SJCRH30 (cell line): ENCODE results near the gene CFAP141. TPM values are rescaled to one million over a fixed set of nuclear protein-coding genes. Genes with fewer than 3 reads are reported as not detected.

Experiments used
- DNase-seq, 2 experiments: peaks; one replicate each; pipeline ENCODE4 v3.0.0-alpha.2; 2015 to 2020
- H3K27ac ChIP-seq: fragments of 250-450 bp; sonication (Bioruptor Pico); 2 replicates; pipeline ENCODE4 v1.5.1; 2020; ENCODE audit warnings: mild to moderate bottlenecking, moderate library complexity
- H3K27me3 ChIP-seq: fragments of 250-450 bp; sonication (Bioruptor Pico); 2 replicates; pipeline ENCODE4 v1.5.1; 2020; ENCODE audit warnings: mild to moderate bottlenecking, moderate library complexity
- H3K36me3 ChIP-seq: fragments of 250-450 bp; sonication (Bioruptor Pico); 2 replicates; pipeline ENCODE4 v1.5.1; 2020; ENCODE audit warnings: mild to moderate bottlenecking, moderate library complexity
- H3K4me1 ChIP-seq: fragments of 250-450 bp; sonication (Bioruptor Pico); 2 replicates; pipeline ENCODE4 v1.5.1; 2020; ENCODE audit warnings: mild to moderate bottlenecking, moderate library complexity
- H3K4me3 ChIP-seq: fragments of 250-450 bp; sonication (Bioruptor Pico); 2 replicates; pipeline ENCODE4 v1.5.1; 2020; ENCODE audit warnings: mild to moderate bottlenecking, moderate library complexity
- H3K9me3 ChIP-seq: fragments of 250-450 bp; sonication (Bioruptor Pico); replicated peaks from 2 replicates; pipeline ENCODE4 v1.5.1; 2020; ENCODE audit warnings: mild to moderate bottlenecking, moderate library complexity
- total RNA-seq: library from RNA; depleted of rRNA; stranded (reverse); fragments of >200 nt; shearing (Covaris generic); gene quantifications from 2 replicates; pipeline ENCODE4 v1.2.3, GENCODE V29; 2014

The CFAP141 gene
- total RNA-seq, 1 experiment from 2014 or later, result not detected

DNA sequence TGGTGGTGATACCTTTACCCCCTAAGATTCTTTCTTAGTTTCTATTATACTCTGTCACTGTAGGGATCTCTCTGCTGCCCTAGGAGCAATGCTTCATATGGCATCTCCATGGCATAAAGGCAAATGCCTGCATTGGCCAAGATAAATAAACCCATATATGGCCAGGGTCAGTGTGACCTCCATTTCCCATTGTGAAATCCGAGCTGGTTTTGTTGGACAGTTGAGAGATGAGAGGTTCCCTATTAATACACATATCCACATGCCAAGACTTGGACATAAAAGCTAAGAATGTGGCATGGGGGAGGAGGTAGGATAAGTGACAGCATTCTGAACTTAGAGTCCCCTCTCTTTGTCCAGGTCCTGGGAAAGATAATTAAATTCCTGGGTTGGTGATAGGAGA, 15.6 kb downstream of the CFAP141 start:
- Histone ChIP-seq H3K27me3 (no peaks in the 10 kb centered on the region), H3K4me3 (no peak overlapping the region), H3K9me3 (no peaks in the 10 kb centered on the region), H3K27ac (no peak overlapping the region), H3K36me3 (no peaks in the 10 kb centered on the region), H3K4me1 (peaks cover 42% of the 10 kb centered on the region)
- DNase-seq, result no peak

DNA sequence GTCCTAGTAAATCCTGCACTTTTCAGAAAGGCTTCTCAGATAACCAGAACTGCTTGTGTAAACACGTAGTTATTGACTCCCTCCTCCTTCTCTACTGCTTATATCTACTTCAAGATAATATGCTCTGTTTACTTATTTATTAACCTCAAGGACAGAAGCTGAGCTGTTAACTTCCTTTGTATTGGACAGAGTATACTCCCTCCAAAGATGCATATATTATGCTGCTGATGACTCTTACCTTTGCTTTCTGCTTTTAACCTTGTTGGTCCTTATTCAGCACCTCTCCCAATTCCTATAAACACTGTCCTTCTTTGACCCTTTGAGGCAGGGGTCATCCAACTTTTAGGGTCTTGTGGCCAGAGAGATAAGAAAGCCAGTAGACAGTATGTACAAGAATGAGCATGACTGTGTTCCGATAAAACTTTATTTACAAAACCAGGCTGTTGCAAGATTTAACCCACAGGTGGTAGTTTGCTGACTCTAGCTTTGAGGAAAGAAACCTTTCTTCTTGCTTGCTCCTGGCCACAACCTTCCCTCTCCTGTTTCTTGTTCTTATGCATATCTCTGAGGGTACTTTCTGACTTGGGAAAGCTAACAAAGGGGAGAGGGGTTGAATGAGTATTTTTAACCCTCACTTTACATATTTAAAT, 19.2 kb downstream of the CFAP141 start:
- H3K4me1 ChIP-seq, result peaks cover 20% of the 10 kb centered on the region
- H3K27ac ChIP-seq, result peak overlapping the region; percentile 59
- H3K4me3 ChIP-seq, result no peak overlapping the region
- H3K9me3 ChIP-seq, result no peaks in the 10 kb centered on the region
- no peak for DNase-seq
- H3K27me3 ChIP-seq, result no peaks in the 10 kb centered on the region
- H3K36me3 ChIP-seq, result no peaks in the 10 kb centered on the region

DNA sequence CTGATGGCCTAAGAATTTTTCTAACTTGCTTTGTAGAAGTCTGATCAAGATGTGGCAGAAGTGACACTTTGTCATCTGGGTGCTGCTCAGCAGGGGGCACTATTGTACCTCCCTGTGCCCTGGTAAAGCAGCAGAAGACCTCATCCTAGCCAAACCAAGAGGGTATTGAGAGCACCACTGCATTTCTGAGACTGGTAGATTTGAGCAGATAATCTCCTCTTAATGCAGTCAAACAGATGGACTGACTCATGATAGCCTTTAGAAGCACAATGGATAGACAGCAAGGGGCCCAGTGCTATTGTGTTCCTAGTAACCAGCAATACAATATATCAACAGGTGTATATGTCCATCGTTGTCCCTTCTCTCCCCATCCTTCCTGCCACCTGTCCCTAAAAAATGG, 20.0 kb downstream of the CFAP141 start:
- Histone ChIP-seq H3K4me3 (no peak overlapping the region), H3K4me1 (peaks cover 17% of the 10 kb centered on the region), H3K27ac (peak overlapping the region; percentile 59), H3K9me3 (no peaks in the 10 kb centered on the region), H3K36me3 (no peaks in the 10 kb centered on the region), H3K27me3 (no peaks in the 10 kb centered on the region)
- DNase-seq, result peak; percentile 79 to 88

DNA sequence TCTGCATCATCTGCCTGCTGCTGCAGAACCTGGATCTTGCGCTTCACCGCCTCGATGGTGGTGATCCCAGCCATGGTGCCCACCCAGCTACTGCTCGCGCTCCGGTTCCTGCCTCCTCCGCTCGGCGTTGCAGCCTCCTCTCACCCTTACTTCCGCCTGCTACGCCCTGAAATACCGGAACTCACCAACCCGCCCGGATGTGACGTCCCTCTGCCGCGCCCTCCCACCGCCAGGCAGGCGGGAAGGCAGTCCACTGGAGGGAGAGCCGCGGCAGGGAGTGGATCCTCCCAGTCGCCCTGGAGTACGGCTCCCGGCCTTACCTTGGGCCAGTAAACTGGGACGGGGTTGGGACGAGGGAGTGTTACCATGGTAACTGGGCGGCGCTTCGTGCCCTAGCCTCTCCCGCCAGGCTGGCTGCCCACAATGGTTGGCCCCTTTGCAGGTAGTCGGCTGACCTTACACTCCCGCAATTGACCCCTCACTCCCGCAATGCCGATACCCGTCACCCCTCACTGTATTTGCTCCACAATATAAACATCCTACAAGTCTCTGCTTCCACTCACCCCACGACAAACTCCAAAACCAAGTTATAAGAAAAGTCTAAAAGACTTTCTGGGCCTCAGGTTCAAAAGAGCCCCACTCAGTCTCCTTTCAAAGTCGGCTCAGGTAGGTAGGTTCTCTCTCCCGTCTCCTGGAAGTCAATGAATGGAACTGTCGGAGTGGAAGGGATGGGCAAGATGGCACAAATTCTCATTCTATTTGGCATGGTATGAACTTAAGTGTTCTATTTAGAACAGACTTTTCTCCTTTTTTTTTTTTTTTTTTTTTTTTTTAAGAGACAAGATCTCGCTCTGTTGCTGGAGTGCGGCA, 22.9 kb downstream of the CFAP141 start:
- Histone ChIP-seq H3K36me3 (peaks cover 7% of the 10 kb centered on the region), H3K27me3 (no peaks in the 10 kb centered on the region), H3K4me3 (peak overlapping the region; percentile 78), H3K4me1 (peaks cover 12% of the 10 kb centered on the region), H3K9me3 (no peaks in the 10 kb centered on the region), H3K27ac (peak overlapping the region; percentile 51)
- peak; percentile 96 to 97 for DNase-seq

DNA sequence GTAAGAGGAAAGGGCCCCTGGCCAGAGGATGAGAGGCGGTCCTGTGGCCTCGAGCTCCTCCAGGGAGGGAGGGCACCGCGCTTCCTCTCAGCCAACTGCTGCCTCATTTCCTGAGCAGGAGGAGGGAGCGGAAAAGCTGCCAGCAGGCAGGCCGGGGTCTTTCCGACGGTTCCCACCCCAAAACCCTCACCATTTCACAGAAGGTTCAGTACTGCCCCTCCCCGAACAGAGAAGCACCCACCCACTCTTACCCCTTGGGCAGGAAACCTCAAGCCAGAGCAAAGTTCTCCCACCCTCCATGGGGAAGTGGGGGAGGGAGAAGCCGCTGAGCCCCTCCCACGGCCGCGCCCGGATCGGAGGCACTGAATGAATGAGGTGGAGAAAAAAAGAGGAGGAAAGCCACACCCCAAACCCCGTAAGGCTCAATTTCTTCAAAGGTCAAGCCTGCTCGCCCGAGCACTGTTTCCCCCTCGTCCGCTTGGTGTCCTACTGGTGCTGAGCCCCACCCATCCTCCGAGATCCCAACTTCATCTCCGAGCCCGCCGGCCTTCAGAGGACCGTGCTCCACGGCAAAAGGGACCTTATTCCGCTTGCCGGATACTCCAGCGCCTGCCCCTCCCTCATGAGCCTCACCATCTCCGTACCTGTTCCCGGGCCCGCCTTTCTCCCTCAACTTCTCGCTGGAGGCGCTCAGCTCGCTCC, 23.6 kb downstream of the CFAP141 start:
- H3K27ac ChIP-seq, result peak overlapping the region; percentile 51
- DNase-seq, result peak; percentile 81 to 83
- H3K9me3 ChIP-seq, result no peaks in the 10 kb centered on the region
- no peaks in the 10 kb centered on the region for H3K27me3 ChIP-seq
- H3K36me3 ChIP-seq, result peaks cover 12% of the 10 kb centered on the region
- H3K4me3 ChIP-seq, result peak overlapping the region; percentile 78
- H3K4me1 ChIP-seq, result peaks cover 12% of the 10 kb centered on the region

DNA sequence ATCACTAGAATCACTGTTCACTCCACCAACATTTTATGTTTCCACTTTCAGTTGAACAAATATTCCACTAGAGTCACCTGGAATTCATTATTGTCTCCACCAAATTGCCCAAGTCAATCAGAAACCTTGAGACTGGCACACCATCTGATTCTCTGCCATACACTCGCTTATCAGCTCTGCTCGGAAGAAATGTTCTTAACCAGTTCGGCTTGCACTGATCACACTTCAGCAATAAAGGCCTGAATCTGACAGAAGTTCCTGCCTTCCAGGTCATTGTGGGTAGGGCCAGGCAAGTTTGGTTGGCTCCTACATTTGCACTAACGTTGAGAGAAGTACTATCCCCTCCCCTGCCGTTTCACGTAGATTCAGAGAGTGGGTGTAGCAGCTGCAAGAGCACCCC, 24.2 kb downstream of the CFAP141 start:
- H3K27me3 ChIP-seq, result no peaks in the 10 kb centered on the region
- no peaks in the 10 kb centered on the region for H3K9me3 ChIP-seq
- DNase-seq, result no peak
- H3K4me1 ChIP-seq, result peaks cover 10% of the 10 kb centered on the region
- H3K27ac ChIP-seq, result peak overlapping the region; percentile 51; the same call in 1 of the 2 replicates
- H3K36me3 ChIP-seq, result peaks cover 12% of the 10 kb centered on the region
- H3K4me3 ChIP-seq, result peak overlapping the region; percentile 78

DNA sequence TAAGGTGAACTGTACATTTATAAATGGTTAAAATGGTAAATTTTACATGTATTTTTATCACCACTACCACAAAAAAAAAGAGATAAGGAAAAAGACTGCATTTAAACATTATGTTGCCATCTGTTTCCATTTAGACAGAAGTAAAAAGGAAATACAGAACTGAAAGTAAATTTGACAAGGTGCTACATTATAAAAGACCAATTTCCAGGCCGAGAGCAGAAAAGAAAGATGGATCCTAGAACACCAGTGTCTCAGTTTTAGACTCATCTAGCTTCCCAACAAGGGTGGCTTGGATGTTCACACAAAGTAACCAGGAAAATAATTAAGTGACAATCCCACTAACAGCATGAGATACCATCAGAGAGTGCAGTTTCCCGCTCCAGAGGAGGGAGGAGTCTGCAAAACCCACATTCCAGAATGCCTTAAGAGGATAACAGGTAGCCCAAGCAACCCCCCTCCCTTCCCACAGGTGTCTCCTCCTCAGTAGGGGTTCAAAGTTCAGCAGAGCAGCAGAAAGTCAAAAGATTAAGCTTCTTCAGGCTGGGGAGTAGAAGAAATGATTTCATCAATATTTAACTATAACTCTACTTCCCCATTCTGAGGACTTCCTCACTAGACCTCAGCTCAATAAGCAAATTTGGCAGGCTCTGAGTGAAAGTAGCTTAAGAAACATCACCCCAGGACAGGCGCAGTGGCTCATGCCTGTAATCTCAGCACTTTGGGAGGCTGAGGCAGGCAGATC, 26.0 kb downstream of the CFAP141 start:
- no peak for DNase-seq
- H3K4me1 ChIP-seq, result no peaks in the 10 kb centered on the region
- H3K27me3 ChIP-seq, result no peaks in the 10 kb centered on the region
- H3K4me3 ChIP-seq, result no peak overlapping the region
- no peak overlapping the region for H3K27ac ChIP-seq
- H3K36me3 ChIP-seq, result peaks cover 20% of the 10 kb centered on the region
- no peaks in the 10 kb centered on the region for H3K9me3 ChIP-seq

DNA sequence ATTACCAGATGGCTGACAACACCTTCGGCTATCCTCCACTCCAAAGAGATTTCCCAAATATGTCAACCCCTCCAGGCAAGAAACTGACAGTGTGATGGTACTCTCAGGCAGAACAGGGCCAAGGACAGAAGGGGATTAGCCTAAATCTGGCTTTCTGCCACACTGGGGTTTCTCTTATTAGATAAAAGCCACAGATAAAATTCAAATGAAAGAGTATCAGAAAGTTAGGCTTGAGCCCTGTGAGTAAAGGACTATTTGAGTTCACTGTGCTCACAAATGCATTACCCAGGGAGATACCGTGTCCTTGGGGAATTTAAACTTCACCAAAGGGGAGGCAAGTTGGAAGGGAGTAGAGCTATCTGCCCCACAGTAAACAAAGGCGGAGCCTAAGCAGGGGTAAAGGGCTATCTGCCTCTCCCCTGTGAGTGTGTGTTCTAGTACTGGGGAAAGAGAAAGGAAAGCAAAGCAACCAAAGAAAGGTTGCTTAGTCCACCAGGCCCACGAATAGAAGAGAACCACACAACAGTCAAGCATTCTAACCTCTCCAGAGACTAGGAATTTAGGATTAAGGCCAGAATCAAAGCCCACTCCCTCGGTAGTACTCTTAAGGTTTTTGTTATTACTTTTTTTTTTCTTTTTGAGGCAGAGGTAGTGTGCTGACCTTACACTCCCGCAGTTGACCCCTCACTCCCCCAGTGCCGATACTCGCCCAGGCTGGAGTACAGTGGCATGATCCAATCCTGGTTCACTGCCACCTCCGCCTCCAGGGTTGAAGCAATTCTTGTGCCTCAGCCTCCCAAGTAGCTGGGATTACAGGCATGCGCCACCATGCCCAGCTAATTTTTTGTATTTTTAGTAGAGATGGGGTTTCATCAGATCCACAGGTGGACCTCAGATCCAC, 27.0 kb downstream of the CFAP141 start:
- no peaks in the 10 kb centered on the region for H3K4me1 ChIP-seq
- H3K4me3 ChIP-seq, result no peak overlapping the region
- H3K9me3 ChIP-seq, result no peaks in the 10 kb centered on the region
- no peak overlapping the region for H3K27ac ChIP-seq
- no peaks in the 10 kb centered on the region for H3K27me3 ChIP-seq
- DNase-seq, result no peak
- H3K36me3 ChIP-seq, result peaks cover 23% of the 10 kb centered on the region

DNA sequence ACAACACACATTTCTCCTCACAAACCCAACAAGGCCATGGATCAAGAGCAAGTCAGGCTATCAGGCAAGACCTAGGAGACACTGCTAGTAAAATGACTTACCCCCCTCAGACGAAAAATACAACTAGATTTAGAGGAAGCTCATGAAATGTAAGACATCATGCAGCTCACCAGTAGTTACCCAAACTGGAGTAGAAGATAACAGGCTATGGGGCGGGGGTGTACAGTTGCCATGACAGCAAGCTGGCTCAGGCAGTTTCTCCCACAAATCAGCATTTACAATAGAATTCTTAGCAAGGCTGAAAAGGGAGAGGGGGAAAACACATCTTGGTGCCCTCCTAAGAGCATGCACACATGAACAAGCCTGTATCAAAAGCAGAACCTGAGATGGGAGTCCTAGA, 28.1 kb downstream of the CFAP141 start:
- Histone ChIP-seq H3K4me1 (no peaks in the 10 kb centered on the region), H3K4me3 (no peak overlapping the region), H3K36me3 (peaks cover 32% of the 10 kb centered on the region), H3K27me3 (no peaks in the 10 kb centered on the region), H3K9me3 (no peaks in the 10 kb centered on the region), H3K27ac (no peak overlapping the region)
- no peak for DNase-seq

DNA sequence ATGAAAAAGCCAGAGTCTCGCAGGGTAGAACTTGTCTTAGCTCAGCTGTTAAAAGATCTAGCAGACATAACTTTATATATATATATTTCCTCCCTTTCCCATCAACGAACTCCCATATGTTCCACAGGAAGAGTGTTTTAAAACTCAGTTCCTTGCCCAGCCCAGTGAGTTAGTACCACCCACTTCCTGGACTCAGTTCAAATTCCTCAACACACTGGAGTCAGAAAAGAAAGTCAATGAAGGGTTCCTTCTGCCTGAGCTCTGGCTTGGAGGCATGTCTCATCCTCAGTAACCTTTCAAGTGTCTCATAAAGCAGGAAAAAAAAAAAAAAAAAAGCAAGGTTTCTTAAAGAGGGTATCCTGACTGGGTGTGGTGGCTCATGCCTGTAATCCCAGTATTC, 29.8 kb downstream of the CFAP141 start:
- Histone ChIP-seq H3K4me3 (no peak overlapping the region), H3K36me3 (peaks cover 49% of the 10 kb centered on the region), H3K4me1 (no peaks in the 10 kb centered on the region), H3K27me3 (no peaks in the 10 kb centered on the region), H3K27ac (no peak overlapping the region), H3K9me3 (no peaks in the 10 kb centered on the region)
- no peak for DNase-seq

DNA sequence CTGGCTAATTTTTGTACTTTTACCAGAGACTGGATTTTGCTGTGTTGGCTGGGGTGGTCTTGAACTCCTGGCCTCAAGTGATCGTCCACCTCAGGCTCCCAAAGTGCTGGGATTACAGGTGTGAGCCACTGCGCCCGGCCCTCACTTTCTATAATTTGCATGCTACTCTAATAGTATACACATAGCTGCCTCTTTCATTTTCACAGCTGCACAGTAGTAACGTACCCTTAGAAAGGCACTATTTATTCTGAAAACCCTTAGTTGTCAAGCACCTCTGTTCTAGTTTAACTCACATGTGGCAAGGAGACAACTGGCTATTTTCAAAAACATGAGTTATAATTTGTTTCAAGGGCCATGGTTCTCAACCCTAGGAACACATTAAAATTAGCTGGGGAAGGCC, 31.5 kb downstream of the CFAP141 start:
- H3K4me1 ChIP-seq, result no peaks in the 10 kb centered on the region

DNA sequence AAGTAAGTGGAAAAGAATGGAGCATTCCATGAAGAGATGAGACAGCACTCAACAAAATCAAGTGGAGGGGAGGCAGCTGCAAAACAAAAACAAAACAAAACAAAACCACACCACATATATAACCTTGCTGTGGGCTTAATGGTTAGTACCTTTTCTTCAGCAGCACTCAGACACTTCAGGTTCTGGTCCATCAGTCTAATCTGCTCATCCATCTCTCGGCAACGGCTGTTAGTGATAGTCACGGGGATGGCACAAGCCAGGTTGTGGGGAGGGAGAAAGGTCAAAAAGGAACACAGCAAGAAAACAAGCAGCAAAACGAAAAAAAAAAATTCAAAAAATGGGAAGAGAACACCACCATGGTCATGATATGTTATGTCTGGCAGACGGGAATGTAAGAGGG, 34.3 kb downstream of the CFAP141 start:
- Histone ChIP-seq H3K27ac (no peak overlapping the region), H3K36me3 (peaks cover 79% of the 10 kb centered on the region), H3K4me3 (no peak overlapping the region), H3K9me3 (no peaks in the 10 kb centered on the region), H3K27me3 (no peaks in the 10 kb centered on the region), H3K4me1 (no peaks in the 10 kb centered on the region)
- DNase-seq, result no peak

More for the DNA sequence above, 31.5 kb downstream of the CFAP141 start:
- no peaks in the 10 kb centered on the region for H3K9me3 ChIP-seq
- H3K4me3 ChIP-seq, result no peak overlapping the region
- H3K27me3 ChIP-seq, result no peaks in the 10 kb centered on the region
- peaks cover 57% of the 10 kb centered on the region for H3K36me3 ChIP-seq
- no peak overlapping the region for H3K27ac ChIP-seq
- DNase-seq, result no peak

DNA sequence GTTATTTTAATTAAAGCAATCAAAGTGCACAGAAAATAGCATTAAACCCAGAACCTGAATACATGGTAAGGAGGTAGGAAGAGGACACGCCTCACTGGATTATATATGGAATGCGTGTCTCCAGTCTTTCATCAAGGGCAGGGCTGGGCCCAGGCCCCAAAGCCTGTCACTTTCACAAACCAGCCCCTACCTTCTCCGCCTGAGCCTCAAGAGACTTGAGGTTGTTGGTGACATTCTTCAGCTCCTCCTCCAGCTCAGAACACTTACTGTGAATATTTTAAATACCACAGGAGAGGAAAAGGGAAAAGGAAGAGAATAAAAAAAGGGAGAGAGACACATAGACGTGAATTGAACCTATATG, 34.9 kb downstream of the CFAP141 start:
- Histone ChIP-seq H3K36me3 (peaks cover 86% of the 10 kb centered on the region), H3K27me3 (no peaks in the 10 kb centered on the region), H3K27ac (no peak overlapping the region), H3K4me1 (no peaks in the 10 kb centered on the region), H3K9me3 (no peaks in the 10 kb centered on the region), H3K4me3 (no peak overlapping the region)
- DNase-seq, result no peak
